ENCODE data around the gene DLGAP1. TPM values are rescaled to one million over a fixed set of nuclear protein-coding genes. Genes with fewer than 3 reads are reported as not detected.

Gene DLGAP1
- total and polyA plus RNA-seq, 10 of the 15 experiments (the other 5 are each of a cell fraction or from before 2014, with no cell fraction given) = 0.23 to 27.6 (median 1.9) TPM

- BruUV-seq (replicated peaks) = no TSS peak
- TF ChIP-seq KAT2A (conservative IDR thresholded peaks at IDR 0.05; ENCODE audit: control insufficient read depth, low read depth, low read length) (no peak), ZBTB40 (IDR thresholded peaks at IDR 0.05; ENCODE audit: borderline replicate concordance) (peak; percentile 68; the same call in 1 of the 2 replicates), FOS (IDR thresholded peaks at IDR 0.05; ENCODE audit: borderline replicate concordance, extremely low read depth, insufficient read length) (no peak), BHLHE40 (IDR thresholded peaks at IDR 0.05; ENCODE audit: borderline replicate concordance in 1 of 2, low read depth in 2 of 2, low read length in 1 of 2) (peak; percentile 56 to 68; a peak in 3 of 4 replicates), NR2C1 (IDR thresholded peaks at IDR 0.05) (no peak), ZNF687 (IDR thresholded peaks at IDR 0.05) (no peak)
- RAD21 ChIA-PET (ENCODE audit: unreplicated experiment) = interaction anchor here (1.4 to 1.7 kb wide), 2 partner anchors 24 to 119 kb away, joined by 4 read pairs; no protein-coding TSS in a partner anchor
- Histone ChIP-seq H3K27me3 (replicated peaks in 1 of 2; ENCODE audit: control insufficient read depth in 2 of 2, insufficient read depth in 2 of 2, low read length in 1 of 2) (no peaks in the 10 kb centered on the region), H3K36me3 (ENCODE audit: control insufficient read depth in 2 of 2, insufficient read depth in 2 of 2, low read length in 1 of 2) (no peaks in the 10 kb centered on the region), H3K4me1 (ENCODE audit: control insufficient read depth, insufficient read depth, low read length) (no peaks in the 10 kb centered on the region), H4K20me1 (ENCODE audit: control insufficient read depth, insufficient read depth) (no peaks in the 10 kb centered on the region), H3K27ac (ENCODE audit: control insufficient read depth, insufficient read depth) (no peak overlapping the region), H3K79me2 (ENCODE audit: control insufficient read depth, insufficient read depth, low read length) (no peaks in the 10 kb centered on the region), H3K9me3 (replicated peaks; ENCODE audit: control insufficient read depth, insufficient read depth, low read length) (no peaks in the 10 kb centered on the region), H2AFZ (ENCODE audit: control insufficient read depth, low read depth, low read length) (no peak overlapping the region), H3K4me3 (no peak overlapping the region), H3K9ac (ENCODE audit: control insufficient read depth, insufficient read depth, low read length) (no peak overlapping the region), H3K4me2 (ENCODE audit: control insufficient read depth, insufficient read depth) (no peak overlapping the region)
- CTCF ChIA-PET = interaction anchor here (0.8 to 1.9 kb wide), 5 partner anchors 11 to 48 kb away, joined by 3 to 10 read pairs (median 4); no protein-coding TSS in a partner anchor
- POLR2A ChIA-PET = interaction anchor here (1.0 to 1.1 kb wide), 2 partner anchors 9 to 29 kb away, joined by 3 read pairs; no protein-coding TSS in a partner anchor
- FAIRE-seq = no peak
- intact Hi-C loops (cut with micrococcal nuclease; ENCODE audit: unreplicated experiment) (no loop called here), in situ Hi-C loops (cut with MboI) (no loop called here)
- ATAC-seq = no peak
- SMC1A ChIA-PET (ENCODE audit: uncharacterized antibody, unreplicated experiment) = interaction anchor here (0.6 to 1.7 kb wide), 10 partner anchors 11 to 927 kb away, joined by 3 to 5 read pairs (median 3); no protein-coding TSS in a partner anchor
- DNase-seq (ENCODE audit: low read depth, low spot score) = no peak
- WGBS (ENCODE audit: insufficient coverage, insufficient replicate concordance, low lambda C conversion rate, missing lambda C conversion rate) = 23% methylated on average over 12 of the region's 12 CpGs
Observed at GRCh38 chr18:4130734-4131719, 324.1 kb downstream of the DLGAP1 start.
